Fibroblast of mammary gland (primary cell): ENCODE results near the gene MIR17HG.
"Not testable (repeated sequence)": the region's sequence is repeated elsewhere in the genome, so short reads cannot be mapped to it uniquely, and the experiment has no call there.

Experiments
- DNase-seq: peaks from one replicate; pipeline ENCODE4 v3.0.0-alpha.2; 2010; ENCODE audit warnings: low read depth
- H3K4me3 ChIP-seq: 2 replicates; pipeline ENCODE4 v1.5.1; 2011; ENCODE audit warnings: low read depth, mild to moderate bottlenecking, low read length, moderate library complexity; ENCODE audit not compliant: control insufficient read depth
- TF ChIP-seq, protein P1 (sequence below): conservative IDR thresholded peaks from 2 replicates; pipeline ENCODE4 v1.5.1; 2011; ENCODE audit warnings: low read depth, low read length, inconsistent platforms; ENCODE audit not compliant: control insufficient read depth, insufficient read depth

MIR17HG gene

DNA sequence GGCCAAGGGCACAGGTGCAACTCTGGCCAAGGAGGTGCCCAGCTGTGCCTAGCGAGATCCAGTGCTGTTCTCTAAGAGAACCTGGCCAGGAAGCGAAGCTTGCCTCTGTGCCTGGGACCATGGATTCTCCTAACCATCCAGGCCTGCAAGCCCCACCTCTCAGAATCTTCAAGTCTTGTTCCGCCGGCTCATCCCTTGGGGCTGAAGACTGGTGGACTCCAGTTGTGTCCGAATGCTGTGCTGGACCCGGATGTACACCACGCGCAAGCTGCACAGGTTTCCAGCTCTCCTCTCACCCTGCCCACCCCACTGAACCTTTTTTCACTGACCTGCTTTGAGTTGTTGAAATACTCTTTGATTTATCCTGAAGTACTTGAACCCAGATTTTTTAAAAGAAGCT, 27.5 kb upstream of the MIR17HG start:
- no peak for DNase-seq
- TF ChIP-seq, protein P1, sequence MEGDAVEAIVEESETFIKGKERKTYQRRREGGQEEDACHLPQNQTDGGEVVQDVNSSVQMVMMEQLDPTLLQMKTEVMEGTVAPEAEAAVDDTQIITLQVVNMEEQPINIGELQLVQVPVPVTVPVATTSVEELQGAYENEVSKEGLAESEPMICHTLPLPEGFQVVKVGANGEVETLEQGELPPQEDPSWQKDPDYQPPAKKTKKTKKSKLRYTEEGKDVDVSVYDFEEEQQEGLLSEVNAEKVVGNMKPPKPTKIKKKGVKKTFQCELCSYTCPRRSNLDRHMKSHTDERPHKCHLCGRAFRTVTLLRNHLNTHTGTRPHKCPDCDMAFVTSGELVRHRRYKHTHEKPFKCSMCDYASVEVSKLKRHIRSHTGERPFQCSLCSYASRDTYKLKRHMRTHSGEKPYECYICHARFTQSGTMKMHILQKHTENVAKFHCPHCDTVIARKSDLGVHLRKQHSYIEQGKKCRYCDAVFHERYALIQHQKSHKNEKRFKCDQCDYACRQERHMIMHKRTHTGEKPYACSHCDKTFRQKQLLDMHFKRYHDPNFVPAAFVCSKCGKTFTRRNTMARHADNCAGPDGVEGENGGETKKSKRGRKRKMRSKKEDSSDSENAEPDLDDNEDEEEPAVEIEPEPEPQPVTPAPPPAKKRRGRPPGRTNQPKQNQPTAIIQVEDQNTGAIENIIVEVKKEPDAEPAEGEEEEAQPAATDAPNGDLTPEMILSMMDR = no peak
- no peak overlapping the region for H3K4me3 ChIP-seq

DNA sequence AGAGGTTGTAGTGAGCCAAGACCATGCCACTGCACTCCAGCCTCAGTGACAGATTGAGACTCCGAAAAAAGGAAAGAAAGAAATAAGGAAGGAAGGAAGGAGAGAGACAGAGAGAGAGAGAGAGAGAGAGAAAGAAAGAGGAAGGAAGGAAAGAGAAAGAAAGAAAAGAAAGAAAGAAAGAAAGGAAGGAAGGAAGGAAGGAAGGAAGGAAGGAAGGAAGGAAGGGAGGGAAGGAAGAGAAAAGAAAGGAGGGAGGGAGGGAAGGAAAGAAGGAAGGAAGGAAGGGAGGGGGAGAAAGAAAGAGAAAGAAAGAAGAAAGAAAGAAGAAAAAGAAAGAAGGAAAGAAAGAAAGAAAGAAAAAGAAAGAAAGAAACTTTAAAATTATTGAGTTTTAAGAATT, 26.5 kb upstream of the MIR17HG start:
- DNase-seq, H3K4me3 ChIP-seq: not testable (repeated sequence)

DNA sequence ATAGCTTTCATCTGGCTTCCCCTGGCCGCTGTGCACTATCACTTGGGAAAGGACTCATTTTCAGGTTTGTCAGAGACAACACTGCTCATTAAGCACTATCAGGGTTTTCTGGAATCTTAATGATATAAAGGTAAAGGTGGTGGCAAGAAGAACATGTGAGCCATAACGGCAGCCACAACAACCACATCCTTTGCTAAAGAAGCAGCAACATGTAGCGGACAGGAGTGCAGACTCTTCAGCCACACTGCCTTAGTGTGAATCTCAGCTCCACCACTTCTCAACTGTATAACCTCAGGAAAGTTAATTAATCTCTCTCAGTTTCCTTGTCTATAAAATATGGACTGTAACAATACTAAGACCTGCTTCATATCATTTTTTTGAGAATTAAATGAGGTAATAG, 24.1 kb upstream of the MIR17HG start:
- H3K4me3 ChIP-seq = no peak overlapping the region
- TF ChIP-seq, protein P1 = no peak
- DNase-seq = no peak

DNA sequence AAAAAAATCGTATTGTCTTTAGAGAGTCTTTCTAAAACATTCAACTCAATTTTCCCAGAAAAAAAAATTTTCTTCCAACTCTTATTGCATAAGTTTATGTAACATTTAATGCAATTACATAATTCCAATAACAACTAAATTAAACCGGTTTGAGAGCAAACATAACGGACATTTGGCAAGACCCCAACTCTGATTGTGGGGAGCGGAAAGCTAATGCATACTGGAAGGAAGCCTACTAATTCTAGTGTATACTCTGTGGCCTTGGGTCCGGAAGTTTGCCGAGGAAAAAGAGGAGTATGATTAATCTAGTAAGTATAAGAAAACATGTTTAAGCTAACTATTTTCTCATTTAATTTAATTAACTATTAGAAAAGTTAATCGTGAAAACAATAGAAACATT, 21.3 kb upstream of the MIR17HG start:
- no peak for DNase-seq
- TF ChIP-seq, protein P1 = no peak
- H3K4me3 ChIP-seq = no peak overlapping the region

DNA sequence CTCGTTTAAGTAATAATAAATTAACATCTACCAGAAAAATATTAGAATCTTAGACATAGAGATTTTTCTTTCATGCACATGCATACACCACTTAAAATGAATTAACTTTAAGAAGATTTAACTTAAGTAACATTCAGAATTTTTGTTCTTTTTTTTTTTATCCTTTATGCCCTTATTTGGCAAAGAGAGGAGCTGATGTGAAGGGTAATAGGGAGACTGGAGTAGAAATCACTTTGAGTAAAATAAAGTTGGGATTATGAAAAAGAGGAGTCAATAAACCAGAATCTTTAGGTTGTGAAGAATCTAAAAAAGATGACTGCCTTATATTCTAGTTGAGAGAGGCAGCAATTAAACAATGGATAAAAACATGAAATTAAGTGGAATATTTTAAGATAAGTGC, 18.8 kb upstream of the MIR17HG start:
- H3K4me3 ChIP-seq = no peak overlapping the region
- TF ChIP-seq, protein P1 = no peak
- DNase-seq = no peak

DNA sequence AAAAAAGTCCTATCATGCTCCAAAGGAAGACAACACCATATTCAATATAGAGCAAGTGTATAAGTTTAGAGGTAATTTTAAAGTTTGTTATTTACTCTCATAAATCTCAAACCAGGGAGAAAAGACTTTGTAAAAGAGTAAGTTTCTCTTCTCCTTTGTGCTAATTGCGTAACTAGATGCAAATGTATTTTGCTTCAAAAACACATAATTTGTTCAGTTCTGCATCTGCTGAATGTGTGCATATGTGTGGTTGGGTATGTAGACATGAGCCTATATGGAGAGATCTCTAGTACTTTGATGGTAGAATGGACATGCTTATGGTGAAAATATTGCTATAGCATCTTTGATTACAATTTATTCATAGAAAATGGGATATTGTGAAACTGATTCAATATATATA, 17.8 kb upstream of the MIR17HG start:
- no peak for DNase-seq
- TF ChIP-seq, protein P1 = no peak
- no peak overlapping the region for H3K4me3 ChIP-seq

DNA sequence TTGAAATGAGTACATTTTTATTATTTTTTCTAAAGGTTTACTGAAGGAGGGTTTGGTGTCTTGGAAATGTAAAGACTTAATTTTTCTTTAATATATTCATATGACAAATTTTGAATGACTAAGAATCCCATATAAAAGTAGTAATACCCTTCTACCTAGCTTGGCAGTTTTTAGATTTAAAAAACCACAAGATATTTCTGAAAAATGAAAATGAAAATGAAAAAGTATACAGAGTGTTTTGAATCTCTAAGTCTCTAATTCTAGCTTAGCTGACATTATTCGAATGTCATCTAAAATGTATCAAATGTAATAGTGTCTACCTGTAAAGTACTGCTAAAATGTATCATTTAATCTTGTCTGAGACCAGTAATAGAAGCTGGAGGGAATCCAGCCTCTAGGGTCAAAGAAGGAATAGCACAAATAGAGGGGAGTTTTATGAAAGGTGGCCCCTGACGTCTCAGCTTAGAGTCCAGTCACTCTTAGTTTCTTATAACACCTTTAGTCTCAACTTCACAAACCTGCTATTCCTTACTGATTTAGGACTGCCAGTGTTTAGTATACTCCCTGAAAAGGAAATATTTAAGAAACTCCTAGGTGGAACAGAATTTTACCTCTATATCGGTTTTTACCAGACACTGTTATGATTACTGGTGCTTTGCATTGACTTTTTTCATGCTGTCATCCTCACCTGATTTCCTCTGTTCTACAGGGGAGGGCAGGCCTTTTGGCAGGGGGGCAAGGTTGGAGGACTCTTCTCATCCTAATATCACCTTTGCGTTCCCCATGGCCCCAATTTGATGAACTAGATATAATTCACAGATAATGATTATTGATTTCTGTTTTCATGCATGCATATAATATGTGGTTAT, 16.2 kb upstream of the MIR17HG start:
- TF ChIP-seq, protein P1 = no peak
- no peak overlapping the region for H3K4me3 ChIP-seq
- no peak for DNase-seq
